Chondrocyte (in vitro differentiated cells): ENCODE results near the gene ROPN1B. TPM values are rescaled to one million over a fixed set of nuclear protein-coding genes. Genes with fewer than 3 reads are reported as not detected.

Source experiments
- DNase-seq: peaks from one replicate; pipeline ENCODE4 v3.0.0; 2021; ENCODE audit warnings: mixed read lengths, low spot score
- H3K27ac Mint-ChIP-seq: one replicate; pipeline ENCODE4 v1.8.0; 2021; ENCODE audit warnings: mild to moderate bottlenecking, moderate library complexity, mixed read lengths; ENCODE audit not compliant: unreplicated experiment
- H3K27me3 Mint-ChIP-seq: 2 replicates; pipeline ENCODE4 v1.8.0; 2021; ENCODE audit warnings: low read depth, mixed read lengths
- H3K36me3 Mint-ChIP-seq: 2 replicates; pipeline ENCODE4 v1.8.0; 2021; ENCODE audit warnings: low read depth, mixed read lengths
- H3K4me1 Mint-ChIP-seq: 2 replicates; pipeline ENCODE4 v1.8.0; 2021; ENCODE audit warnings: low read depth, mild to moderate bottlenecking, mixed read lengths
- H3K4me3 Mint-ChIP-seq: one replicate; pipeline ENCODE4 v1.8.0; 2021; ENCODE audit warnings: mild to moderate bottlenecking, moderate library complexity, mixed read lengths; ENCODE audit not compliant: unreplicated experiment
- H3K9me3 Mint-ChIP-seq: 2 replicates; pipeline ENCODE4 v1.8.0; 2021; ENCODE audit warnings: low read depth, mixed read lengths
- CTCF ChIP-seq: fragments of 200-600 bp; sonication (generic); IDR thresholded peaks from 2 replicates; pipeline ENCODE4 v1.5.0; 2021; ENCODE audit warnings: antibody characterized with exemption, mild to moderate bottlenecking, moderate library complexity
- total RNA-seq: library from RNA; stranded (reverse); gene quantifications from 3 replicates; pipeline ENCODE4 v1.2.1, GENCODE V29; 2021

The ROPN1B gene
- total RNA-seq, 1 donor from 2014 or later, result 0.10 TPM

GRCh38 chr3:126021224-126021623, 52.2 kb downstream of the ROPN1B start:
- no peak for TF ChIP-seq CTCF
- no peak overlapping the region for H3K4me3 Mint-ChIP-seq
- H3K27me3 Mint-ChIP-seq, result no peaks in the 10 kb centered on the region
- no peaks in the 10 kb centered on the region for H3K4me1 Mint-ChIP-seq
- no peak overlapping the region for H3K27ac Mint-ChIP-seq
- H3K36me3 Mint-ChIP-seq, result peaks cover 7% of the 10 kb centered on the region
- DNase-seq, result no peak
- H3K9me3 Mint-ChIP-seq, result no peaks in the 10 kb centered on the region

GRCh38 chr3:126021702-126022101, 52.7 kb downstream of the ROPN1B start:
- H3K4me1 Mint-ChIP-seq, result no peaks in the 10 kb centered on the region
- H3K27me3 Mint-ChIP-seq, result no peaks in the 10 kb centered on the region
- TF ChIP-seq CTCF, result no peak
- no peak for DNase-seq
- H3K27ac Mint-ChIP-seq, result no peak overlapping the region
- H3K9me3 Mint-ChIP-seq, result no peaks in the 10 kb centered on the region
- H3K4me3 Mint-ChIP-seq, result no peak overlapping the region
- H3K36me3 Mint-ChIP-seq, result peaks cover 9% of the 10 kb centered on the region

GRCh38 chr3:126022741-126023359, 53.9 kb downstream of the ROPN1B start:
- Mint-ChIP-seq H3K27me3 (no peaks in the 10 kb centered on the region), H3K4me1 (no peaks in the 10 kb centered on the region), H3K9me3 (peaks cover 7% of the 10 kb centered on the region), H3K27ac (no peak overlapping the region), H3K4me3 (no peak overlapping the region), H3K36me3 (peaks cover 16% of the 10 kb centered on the region)
- no peak for DNase-seq
- TF ChIP-seq CTCF, result no peak

GRCh38 chr3:126023390-126023789, 54.4 kb downstream of the ROPN1B start:
- Mint-ChIP-seq H3K27ac (no peak overlapping the region), H3K36me3 (peaks cover 17% of the 10 kb centered on the region), H3K4me1 (no peaks in the 10 kb centered on the region), H3K9me3 (peaks cover 8% of the 10 kb centered on the region), H3K4me3 (no peak overlapping the region), H3K27me3 (no peaks in the 10 kb centered on the region)
- TF ChIP-seq CTCF, result no peak
- DNase-seq, result no peak

- Mint-ChIP-seq H3K27ac (no peak overlapping the region), H3K36me3 (peaks cover 19% of the 10 kb centered on the region), H3K27me3 (no peaks in the 10 kb centered on the region), H3K4me1 (no peaks in the 10 kb centered on the region), H3K4me3 (no peak overlapping the region), H3K9me3 (peaks cover 8% of the 10 kb centered on the region)
- no peak for DNase-seq
- no peak for TF ChIP-seq CTCF
Observed at GRCh38 chr3:126024049-126024854, 55.3 kb downstream of the ROPN1B start.
